SK-N-MC (cell line): ENCODE data around the gene KCNA4.

Source experiments
- DNase-seq: peaks from one replicate; pipeline ENCODE4 v3.0.0-alpha.2; 2011; ENCODE audit warnings: low read depth, low spot score
- H3K27ac ChIP-seq: fragments of 200-600 bp; sonication (generic); 2 replicates; pipeline ENCODE4 v1.5.1; 2016; ENCODE audit warnings: mixed run types
- H3K36me3 ChIP-seq: fragments of 200-600 bp; sonication (generic); 2 replicates; pipeline ENCODE4 v1.6.1; 2017; ENCODE audit warnings: antibody characterized with exemption, low read length, mixed read lengths; ENCODE audit not compliant: insufficient read depth
- H3K4me3 ChIP-seq: fragments of 200-600 bp; sonication (generic); 2 replicates; pipeline ENCODE4 v1.5.1; 2016
- H3K9ac ChIP-seq: fragments of 200-600 bp; sonication (generic); 2 replicates; pipeline ENCODE4 v1.8.0; 2017; ENCODE audit warnings: mixed run types, mixed read lengths; ENCODE audit not compliant: insufficient read length
- H3K9me3 ChIP-seq: fragments of 200-600 bp; sonication (generic); 2 replicates; pipeline ENCODE4 v1.6.1; 2017; ENCODE audit warnings: low read depth, mild to moderate bottlenecking, antibody characterized with exemption, low read length, moderate library complexity, mixed read lengths
- EZH2 ChIP-seq: fragments of 200-600 bp; sonication (generic); IDR thresholded peaks from one replicate; pipeline ENCODE4 v1.6.1; 2017; ENCODE audit warnings: antibody characterized with exemption
- FOXP2 ChIP-seq: optimal IDR thresholded peaks from 2 replicates; pipeline ENCODE3; 2011; ENCODE audit warnings: mild to moderate bottlenecking, moderate library complexity; ENCODE audit not compliant: insufficient read depth; ENCODE audit errors: extremely low read length, control extremely low read depth
- POLR2AphosphoS5 ChIP-seq: IDR thresholded peaks from 2 replicates; pipeline ENCODE4 v1.6.1; 2012; ENCODE audit warnings: mild to moderate bottlenecking, low read depth, low read length, borderline replicate concordance

The KCNA4 gene

DNA sequence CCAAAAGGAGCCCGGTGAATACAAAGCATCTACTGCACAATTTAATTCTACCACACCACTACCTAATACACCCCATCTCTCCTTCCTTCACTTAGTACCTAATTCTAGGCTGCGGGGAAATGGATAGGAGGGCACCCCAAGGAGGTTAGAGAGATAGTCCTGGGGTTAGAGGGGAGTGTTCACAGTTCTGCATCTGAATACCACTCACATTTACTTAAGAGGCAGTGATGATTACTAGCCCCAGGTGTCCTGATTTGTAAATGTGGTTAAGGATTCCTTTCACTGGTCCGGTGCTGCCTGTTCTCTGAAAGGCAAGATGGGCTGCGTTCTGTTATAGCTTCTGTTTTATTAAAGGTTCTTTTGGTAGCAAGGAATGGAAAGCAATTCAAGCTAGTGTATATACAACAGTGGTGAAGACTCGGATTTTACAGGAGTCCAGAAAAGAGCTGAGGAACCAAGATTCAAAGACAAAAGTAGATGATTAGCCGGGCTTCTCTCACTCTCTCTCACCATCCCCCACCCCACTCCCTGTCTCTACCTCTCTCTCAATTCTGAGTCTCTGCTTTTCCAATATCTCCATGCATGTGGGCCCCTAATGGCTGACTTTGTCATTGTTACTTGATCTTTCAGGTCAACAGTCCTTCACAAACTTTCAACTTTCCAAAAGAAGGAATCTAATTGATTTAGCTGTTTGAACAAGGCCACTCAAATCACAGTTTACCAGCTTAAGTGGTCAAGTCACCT lies 8.7 kb upstream of the KCNA4 start:
- no peak overlapping the region for H3K27ac ChIP-seq
- H3K36me3 ChIP-seq, result no peaks in the 10 kb centered on the region
- no peaks in the 10 kb centered on the region for H3K9me3 ChIP-seq
- TF ChIP-seq EZH2 (no peak), FOXP2 (no peak), POLR2AphosphoS5 (no peak)
- H3K9ac ChIP-seq, result no peak overlapping the region
- H3K4me3 ChIP-seq, result no peak overlapping the region
- DNase-seq, result no peak

DNA sequence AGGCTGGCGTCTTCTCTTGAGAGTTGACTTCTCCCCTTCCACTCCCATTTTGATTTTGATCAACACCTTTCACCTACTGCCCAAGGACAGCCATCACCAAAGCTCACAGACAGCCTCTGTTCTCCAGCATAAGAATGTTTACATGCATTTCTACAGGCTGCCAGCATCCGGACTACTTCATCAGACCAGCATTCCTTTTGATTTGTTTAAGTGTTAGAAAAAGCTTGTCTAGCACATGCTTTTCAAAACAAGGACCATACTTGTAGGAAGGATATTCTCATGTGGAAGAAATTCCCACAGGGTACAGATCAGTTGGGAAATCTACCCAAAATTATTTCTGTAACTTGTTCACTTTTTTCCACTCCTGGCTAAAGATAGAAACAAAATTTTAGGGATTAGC lies 6.2 kb upstream of the KCNA4 start:
- Histone ChIP-seq H3K36me3 (no peaks in the 10 kb centered on the region), H3K9ac (no peak overlapping the region), H3K9me3 (no peaks in the 10 kb centered on the region), H3K4me3 (no peak overlapping the region), H3K27ac (no peak overlapping the region)
- DNase-seq, result no peak
- TF ChIP-seq POLR2AphosphoS5 (no peak), EZH2 (no peak), FOXP2 (no peak)

DNA sequence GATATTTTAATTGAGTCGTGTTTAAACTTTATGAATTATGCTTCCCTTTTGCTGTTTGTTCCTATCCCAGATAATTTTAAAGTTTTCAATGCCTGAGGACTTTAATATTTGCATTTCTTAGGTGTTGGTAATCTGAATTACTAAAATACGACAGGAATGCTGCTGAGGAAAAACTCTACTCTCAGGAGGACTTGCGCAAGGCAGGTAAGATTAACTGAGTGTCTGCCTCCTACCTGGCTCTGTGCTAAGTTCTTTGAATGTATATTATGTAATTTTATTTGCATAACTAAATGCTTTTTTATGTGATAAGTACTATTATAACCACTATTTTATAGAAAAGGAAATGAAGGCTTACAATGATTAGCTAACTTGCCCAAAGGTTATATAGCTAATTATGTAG lies 2.7 kb upstream of the KCNA4 start:
- no peaks in the 10 kb centered on the region for H3K36me3 ChIP-seq
- no peak for DNase-seq
- no peak overlapping the region for H3K4me3 ChIP-seq
- no peaks in the 10 kb centered on the region for H3K9me3 ChIP-seq
- TF ChIP-seq FOXP2, result no peak
- TF ChIP-seq POLR2AphosphoS5, result no peak
- no peak overlapping the region for H3K9ac ChIP-seq
- H3K27ac ChIP-seq, result no peak overlapping the region

DNA sequence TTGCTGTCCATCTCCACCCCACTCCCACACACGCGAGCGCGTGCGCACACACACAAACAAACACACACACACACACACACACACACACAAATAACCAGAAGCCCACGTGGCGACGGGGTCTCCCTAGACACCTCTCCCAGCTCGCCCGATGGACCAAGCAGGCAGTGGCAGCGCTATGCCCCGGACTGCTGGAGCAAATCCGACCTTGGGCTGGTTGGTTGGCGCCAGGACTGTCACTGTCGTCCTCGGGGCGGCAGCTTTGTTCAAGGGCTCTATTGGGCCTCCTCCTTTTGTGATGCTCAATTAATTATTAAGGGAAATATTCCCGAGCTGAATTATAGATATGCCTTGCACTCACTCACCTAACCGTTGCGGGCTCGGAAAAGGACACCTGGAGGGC lies 1.7 kb upstream of the KCNA4 start:
- TF ChIP-seq POLR2AphosphoS5 (no peak), FOXP2 (no peak), EZH2 (no peak)
- DNase-seq, result no peak
- H3K4me3 ChIP-seq, result no peak overlapping the region
- no peak overlapping the region for H3K9ac ChIP-seq
- H3K36me3 ChIP-seq, result no peaks in the 10 kb centered on the region
- no peaks in the 10 kb centered on the region for H3K9me3 ChIP-seq
- H3K27ac ChIP-seq, result no peak overlapping the region

DNA sequence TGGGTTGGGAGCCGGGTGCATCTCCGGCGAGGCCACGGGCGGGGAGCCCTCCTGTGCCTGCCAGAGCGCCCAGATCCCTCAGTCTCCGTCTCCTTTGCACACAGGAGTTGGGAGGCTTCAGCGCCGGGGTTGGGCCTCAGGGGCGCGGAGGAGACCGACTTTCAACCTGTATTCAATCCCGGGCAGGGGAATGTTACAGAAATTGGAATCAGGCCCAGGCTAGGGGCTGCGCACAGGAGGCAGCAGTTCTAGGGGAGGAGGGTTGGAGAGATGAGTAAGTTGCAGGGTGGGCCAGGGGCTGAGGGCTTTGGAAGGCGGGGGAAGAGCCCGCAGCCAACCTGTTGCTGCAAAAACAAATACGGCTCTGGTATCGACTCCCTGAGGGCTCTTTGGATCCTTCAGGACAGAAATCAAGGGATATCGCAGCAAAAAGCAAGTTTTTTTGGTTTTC lies 640 bp upstream of the KCNA4 start:
- TF ChIP-seq FOXP2, result no peak
- no peak for TF ChIP-seq POLR2AphosphoS5
- TF ChIP-seq EZH2, result no peak
- H3K36me3 ChIP-seq, result no peaks in the 10 kb centered on the region
- H3K9me3 ChIP-seq, result no peaks in the 10 kb centered on the region
- no peak overlapping the region for H3K9ac ChIP-seq
- H3K4me3 ChIP-seq, result no peak overlapping the region
- no peak for DNase-seq
- H3K27ac ChIP-seq, result no peak overlapping the region

DNA sequence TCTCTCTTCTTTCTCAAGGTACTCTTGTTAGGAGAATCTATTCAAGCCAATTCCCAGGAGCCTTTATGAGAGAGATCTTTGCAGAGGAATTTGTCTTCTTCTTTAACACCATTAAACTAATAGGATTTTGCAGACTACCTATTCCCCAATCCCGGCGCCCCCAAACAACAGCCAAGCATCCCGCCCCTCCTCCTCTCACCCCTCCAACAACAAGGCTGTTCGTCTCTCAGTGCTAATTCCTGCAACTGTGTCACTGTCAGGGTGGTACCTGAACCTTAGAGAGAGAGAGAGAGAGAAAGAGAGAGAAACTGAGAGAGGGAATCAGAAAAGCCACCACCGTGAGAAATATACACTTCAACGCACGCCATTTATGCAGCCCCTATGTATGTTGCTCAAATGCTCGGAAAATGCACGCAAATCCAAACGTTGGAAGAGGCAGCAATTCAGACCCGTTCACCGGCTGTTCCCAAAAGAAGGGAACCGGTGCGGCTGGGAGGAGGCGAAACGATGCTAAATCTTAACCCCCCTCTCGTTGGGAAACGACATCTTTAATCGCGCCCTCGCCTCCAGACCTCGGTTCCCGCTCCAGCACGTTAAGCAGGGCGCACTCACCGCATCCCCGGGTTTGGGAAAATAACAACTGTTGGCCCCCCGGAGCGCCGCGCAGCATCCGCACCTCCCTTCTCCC lies 961 bp downstream of the KCNA4 start:
- H3K36me3 ChIP-seq, result no peaks in the 10 kb centered on the region
- no peak overlapping the region for H3K27ac ChIP-seq
- no peak overlapping the region for H3K4me3 ChIP-seq
- no peaks in the 10 kb centered on the region for H3K9me3 ChIP-seq
- no peak for DNase-seq
- no peak overlapping the region for H3K9ac ChIP-seq
- TF ChIP-seq FOXP2 (no peak), POLR2AphosphoS5 (no peak)

DNA sequence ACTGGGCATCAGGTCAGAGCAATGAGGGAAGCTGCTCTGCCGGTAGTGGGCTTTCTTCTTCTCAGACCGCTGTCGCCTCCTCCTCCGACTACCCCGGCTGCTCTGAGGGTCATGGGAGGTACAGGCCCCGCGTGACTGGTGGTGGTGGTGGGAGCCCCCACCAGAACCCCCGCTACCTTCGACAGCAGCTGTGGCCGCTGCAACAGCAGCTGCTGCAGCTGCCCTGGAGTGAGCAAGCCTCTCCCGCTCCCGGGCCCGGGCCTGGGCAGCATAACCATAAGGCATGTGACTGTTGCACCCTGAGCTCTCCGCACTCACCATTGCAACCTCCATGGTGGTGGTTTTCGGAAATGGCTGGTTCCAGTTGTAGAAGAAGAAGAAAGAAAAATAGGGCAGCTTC lies 4.5 kb downstream of the KCNA4 start:
- Histone ChIP-seq H3K4me3 (no peak overlapping the region), H3K27ac (no peak overlapping the region), H3K9me3 (no peaks in the 10 kb centered on the region), H3K9ac (no peak overlapping the region), H3K36me3 (no peaks in the 10 kb centered on the region)
- no peak for DNase-seq
- TF ChIP-seq FOXP2 (no peak), EZH2 (no peak), POLR2AphosphoS5 (no peak)

DNA sequence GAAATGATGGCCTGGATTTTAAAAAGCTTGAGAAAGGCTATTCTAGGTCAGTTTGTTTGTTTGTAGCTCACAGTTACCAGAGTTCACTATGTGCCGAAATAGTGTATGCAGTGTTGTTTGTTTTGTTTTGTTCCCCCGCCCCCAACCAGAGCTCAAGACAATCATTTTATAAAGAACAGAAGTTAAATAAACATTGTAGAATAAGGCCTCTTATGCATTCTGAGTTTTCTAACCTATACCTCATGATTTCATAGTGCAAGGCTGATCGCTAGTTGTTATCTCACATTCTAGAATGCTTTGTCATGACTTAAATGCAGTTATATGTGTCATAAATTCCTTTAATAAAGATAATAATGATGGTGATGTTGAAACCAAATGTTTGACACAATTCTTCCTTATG lies 7.8 kb downstream of the KCNA4 start:
- DNase-seq, result no peak
- H3K4me3 ChIP-seq, result no peak overlapping the region
- no peak overlapping the region for H3K9ac ChIP-seq
- no peaks in the 10 kb centered on the region for H3K36me3 ChIP-seq
- no peak overlapping the region for H3K27ac ChIP-seq
- TF ChIP-seq FOXP2 (no peak), POLR2AphosphoS5 (no peak), EZH2 (no peak)
- H3K9me3 ChIP-seq, result no peaks in the 10 kb centered on the region
